Astrocyte (in vitro differentiated cells and primary cell): ENCODE results near the gene FHIT. TPM values are rescaled to one million over a fixed set of nuclear protein-coding genes. Genes with fewer than 3 reads are reported as not detected.

Experiments
- DNase-seq: peaks from one replicate; pipeline ENCODE4 v3.0.0-alpha.2; 2010; ENCODE audit warnings: low read depth
- FAIRE-seq: peaks from 2 replicates; lab custom pipeline; 2011; peaks lifted over from hg19 to GRCh38; lab: Jason Lieb, UNC
- H2AFZ ChIP-seq: 2 replicates; pipeline ENCODE4 v1.6.0; 2012; ENCODE audit warnings: low read depth, low read length, inconsistent platforms
- H3K27ac ChIP-seq: 2 replicates; pipeline ENCODE4 v1.5.1; 2011; ENCODE audit warnings: low read depth, low read length, inconsistent platforms
- H3K27me3 ChIP-seq: 2 replicates; pipeline ENCODE4 v1.6.0; 2011; ENCODE audit warnings: low read length, inconsistent platforms; ENCODE audit not compliant: insufficient read depth
- H3K36me3 ChIP-seq: 2 replicates; pipeline ENCODE4 v1.5.1; 2011; ENCODE audit warnings: low read length, inconsistent platforms; ENCODE audit not compliant: insufficient read depth
- H3K4me1 ChIP-seq: 2 replicates; pipeline ENCODE4 v1.5.1; 2011; ENCODE audit warnings: low read length, inconsistent platforms; ENCODE audit not compliant: insufficient read depth
- H3K4me2 ChIP-seq: 2 replicates; pipeline ENCODE4 v1.6.0; 2012; ENCODE audit warnings: low read length, inconsistent platforms
- H3K4me3 ChIP-seq: 2 replicates; pipeline ENCODE4 v1.5.1; 2011; ENCODE audit warnings: low read depth, mild to moderate bottlenecking, low read length, inconsistent platforms; ENCODE audit not compliant: insufficient read depth
- H3K79me2 ChIP-seq: 2 replicates; pipeline ENCODE4 v1.6.0; 2012; ENCODE audit warnings: mild to moderate bottlenecking, low read length, inconsistent platforms; ENCODE audit not compliant: insufficient read depth
- H3K9ac ChIP-seq: 2 replicates; pipeline ENCODE4 v1.6.0; 2012; ENCODE audit warnings: mild to moderate bottlenecking, low read length, inconsistent platforms
- H3K9me3 ChIP-seq: 2 replicates; pipeline ENCODE4 v1.5.1; 2012; ENCODE audit warnings: low read depth, mild to moderate bottlenecking, low read length, inconsistent platforms; ENCODE audit not compliant: insufficient read depth
- H4K20me1 ChIP-seq: 2 replicates; pipeline ENCODE4 v1.6.0; 2012; ENCODE audit warnings: low read length, inconsistent platforms; ENCODE audit not compliant: insufficient read depth
- H3K27ac Mint-ChIP-seq: one replicate; pipeline ENCODE4 v1.8.0; 2021; ENCODE audit warnings: mild to moderate bottlenecking, mixed read lengths; ENCODE audit not compliant: unreplicated experiment
- H3K27me3 Mint-ChIP-seq: one replicate; pipeline ENCODE4 v1.8.0; 2021; ENCODE audit warnings: low read depth, mixed read lengths; ENCODE audit not compliant: unreplicated experiment
- H3K36me3 Mint-ChIP-seq: one replicate; pipeline ENCODE4 v1.8.0; 2021; ENCODE audit warnings: low read depth, mixed read lengths; ENCODE audit not compliant: unreplicated experiment
- H3K4me1 Mint-ChIP-seq: one replicate; pipeline ENCODE4 v1.8.0; 2021; ENCODE audit warnings: low read depth, mixed read lengths; ENCODE audit not compliant: unreplicated experiment
- H3K4me3 Mint-ChIP-seq: one replicate; pipeline ENCODE4 v1.8.0; 2021; ENCODE audit warnings: mild to moderate bottlenecking, moderate library complexity, mixed read lengths; ENCODE audit not compliant: unreplicated experiment
- H3K9me3 Mint-ChIP-seq: one replicate; pipeline ENCODE4 v1.8.0; 2021; ENCODE audit warnings: mild to moderate bottlenecking, mixed read lengths; ENCODE audit not compliant: unreplicated experiment
- CTCF ChIP-seq: IDR thresholded peaks from 2 replicates; pipeline ENCODE4 v1.5.1; 2011; ENCODE audit warnings: low read depth, mild to moderate bottlenecking, inconsistent platforms, low read length, moderate library complexity; ENCODE audit not compliant: insufficient read depth
- EZH2 ChIP-seq: IDR thresholded peaks from 2 replicates; pipeline ENCODE4 v1.6.1; 2012; ENCODE audit warnings: mild to moderate bottlenecking, low read length, inconsistent platforms; ENCODE audit not compliant: insufficient read depth
- total RNA-seq: library from RNA; stranded (reverse); gene quantifications from 2 replicates; pipeline ENCODE4 v1.2.1, GENCODE V29; 2021

The FHIT gene
- total RNA-seq, 1 donor from 2014 or later, result 6.7 TPM

- Histone ChIP-seq H3K27ac (no peak overlapping the region), H3K4me1 (no peaks in the 10 kb centered on the region), H3K27me3 (no peaks in the 10 kb centered on the region), H3K9me3 (no peaks in the 10 kb centered on the region), H2AFZ (no peak overlapping the region), H3K4me3 (no peak overlapping the region), H3K9ac (no peak overlapping the region), H3K4me2 (no peak overlapping the region), H3K79me2 (no peaks in the 10 kb centered on the region), H4K20me1 (no peaks in the 10 kb centered on the region), H3K36me3 (no peaks in the 10 kb centered on the region)
- H3K4me1 Mint-ChIP-seq, result no peaks in the 10 kb centered on the region
- TF ChIP-seq CTCF (no peak), EZH2 (no peak)
- no peaks in the 10 kb centered on the region for H3K27me3 Mint-ChIP-seq
- FAIRE-seq, result no peak
- H3K4me3 Mint-ChIP-seq, result no peak overlapping the region
- DNase-seq, result no peak
- H3K36me3 Mint-ChIP-seq, result no peaks in the 10 kb centered on the region
- peaks cover 2% of the 10 kb centered on the region for H3K9me3 Mint-ChIP-seq
- H3K27ac Mint-ChIP-seq, result no peak overlapping the region
Measured at GRCh38 chr3:59710554-59710953, 1540.7 kb downstream of the FHIT start.

- Mint-ChIP-seq H3K27ac (no peak overlapping the region), H3K9me3 (no peaks in the 10 kb centered on the region), H3K27me3 (no peaks in the 10 kb centered on the region), H3K4me3 (no peak overlapping the region), H3K36me3 (no peaks in the 10 kb centered on the region), H3K4me1 (no peaks in the 10 kb centered on the region)
- H4K20me1 ChIP-seq, result no peaks in the 10 kb centered on the region
- H3K4me3 ChIP-seq, result no peak overlapping the region
- no peaks in the 10 kb centered on the region for H3K79me2 ChIP-seq
- FAIRE-seq, result no peak
- H3K4me2 ChIP-seq, result no peak overlapping the region
- H3K36me3 ChIP-seq, result no peaks in the 10 kb centered on the region
- H3K27me3 ChIP-seq, result no peaks in the 10 kb centered on the region
- no peak for DNase-seq
- H3K9ac ChIP-seq, result no peak overlapping the region
- H3K4me1 ChIP-seq, result no peaks in the 10 kb centered on the region
- no peak overlapping the region for H2AFZ ChIP-seq
- no peak for TF ChIP-seq EZH2
- no peak for TF ChIP-seq CTCF
- no peaks in the 10 kb centered on the region for H3K9me3 ChIP-seq
- no peak overlapping the region for H3K27ac ChIP-seq
Measured at GRCh38 chr3:59709702-59710553, 1541.3 kb downstream of the FHIT start.

GRCh38 chr3:59708202-59708601, 1543.0 kb downstream of the FHIT start:
- Mint-ChIP-seq H3K27me3 (peaks cover 7% of the 10 kb centered on the region), H3K36me3 (no peaks in the 10 kb centered on the region), H3K4me3 (no peak overlapping the region), H3K4me1 (no peaks in the 10 kb centered on the region), H3K27ac (no peak overlapping the region), H3K9me3 (no peaks in the 10 kb centered on the region)
- no peak for DNase-seq
- no peaks in the 10 kb centered on the region for H4K20me1 ChIP-seq
- FAIRE-seq, result no peak
- TF ChIP-seq EZH2 (no peak), CTCF (no peak)
- H3K36me3 ChIP-seq, result no peaks in the 10 kb centered on the region
- H3K9ac ChIP-seq, result no peak overlapping the region
- H3K27me3 ChIP-seq, result no peaks in the 10 kb centered on the region
- H3K4me1 ChIP-seq, result no peaks in the 10 kb centered on the region
- no peaks in the 10 kb centered on the region for H3K9me3 ChIP-seq
- H3K4me2 ChIP-seq, result no peak overlapping the region
- no peak overlapping the region for H3K27ac ChIP-seq
- no peak overlapping the region for H3K4me3 ChIP-seq
- no peak overlapping the region for H2AFZ ChIP-seq
- H3K79me2 ChIP-seq, result no peaks in the 10 kb centered on the region
